Measurements from ENCODE around the gene SNX1. TPM values are rescaled to one million over a fixed set of nuclear protein-coding genes. Genes with fewer than 3 reads are reported as not detected.
A peak's percentile ranks its signal among the peaks of the same experiment; 100 is the strongest.
"Not testable (repeated sequence)": the region's sequence is repeated elsewhere in the genome, so short reads cannot be mapped to it uniquely, and the experiment has no call there.

Gene SNX1
- total and polyA plus RNA-seq, 4 experiments from 2014 or later: 58.3 to 155 (median 110) TPM

GRCh38 chr15:64051407-64052259, 44.1 kb upstream of the SNX1 start:
- Histone ChIP-seq H3K27me3 (ENCODE audit: insufficient read depth, low read length) (no peaks in the 10 kb centered on the region), H3K9me3 (ENCODE audit: control insufficient read depth in 1 of 2, low read length in 2 of 2) (no peaks in the 10 kb centered on the region), H3K36me3 (ENCODE audit: insufficient read depth, low read length) (no peaks in the 10 kb centered on the region), H3K27ac (ENCODE audit: low read depth, low read length) (no peak overlapping the region), H3K4me3 (ENCODE audit: low read length in 2 of 2) (no peak overlapping the region), H3K4me1 (ENCODE audit: insufficient read depth, low read length) (peaks cover 4% of the 10 kb centered on the region)
- Mint-ChIP-seq H3K27me3 (peaks cover 4 to 8% of the 10 kb centered on the region in 2 donors), H3K9me3 (no peaks in the 10 kb centered on the region), H3K27ac (peak overlapping the region in 1 of 7 donors; percentile 11), H3K4me1 (peaks cover 3 to 4% (median 3%) of the 10 kb centered on the region in 4 donors), H3K36me3 (no peaks in the 10 kb centered on the region), H3K4me3 (no peak overlapping the region)
- CTCF ChIA-PET (ENCODE audit: partially characterized antibody): interaction anchor here (0.9 to 3.8 kb wide), 2 partner anchors 106 to 299 kb away, joined by 3 to 12 read pairs; no protein-coding TSS in a partner anchor
- DNase-seq: no peak
- POLR2A ChIA-PET (ENCODE audit: partially characterized antibody): no interaction called here
- intact Hi-C loops (cut with micrococcal nuclease): no loop called here

GRCh38 chr15:64052925-64053491, 42.8 kb upstream of the SNX1 start:
- no peak for DNase-seq
- ChIA-PET POLR2A (ENCODE audit: partially characterized antibody) (no interaction called here), CTCF (ENCODE audit: partially characterized antibody) (interaction anchor here (3.8 kb wide), 1 partner anchor 300 kb away, joined by 12 read pairs; no protein-coding TSS in a partner anchor)
- Histone ChIP-seq H3K9me3 (ENCODE audit: control insufficient read depth in 1 of 2, low read length in 2 of 2) (no peaks in the 10 kb centered on the region), H3K4me3 (ENCODE audit: low read length in 2 of 2) (no peak overlapping the region), H3K36me3 (ENCODE audit: insufficient read depth, low read length) (no peaks in the 10 kb centered on the region), H3K4me1 (ENCODE audit: insufficient read depth, low read length) (no peaks in the 10 kb centered on the region), H3K27me3 (ENCODE audit: insufficient read depth, low read length) (no peaks in the 10 kb centered on the region), H3K27ac (ENCODE audit: low read depth, low read length) (no peak overlapping the region)
- no peaks in the 10 kb centered on the region for H3K9me3 Mint-ChIP-seq
- no peak overlapping the region for H3K4me3 Mint-ChIP-seq
- H3K27ac Mint-ChIP-seq: no peak overlapping the region
- H3K4me1 Mint-ChIP-seq: no peaks in the 10 kb centered on the region
- intact Hi-C loops (cut with micrococcal nuclease): no loop called here
- H3K36me3 Mint-ChIP-seq: no peaks in the 10 kb centered on the region
- peaks cover 3 to 4% of the 10 kb centered on the region in 2 donors for H3K27me3 Mint-ChIP-seq

GRCh38 chr15:64053674-64054073, 42.1 kb upstream of the SNX1 start:
- H3K27ac Mint-ChIP-seq; H3K4me1 Mint-ChIP-seq; H3K9me3 ChIP-seq (ENCODE audit: control insufficient read depth in 1 of 2, low read length in 2 of 2); POLR2A ChIA-PET (ENCODE audit: partially characterized antibody); H3K36me3 ChIP-seq (ENCODE audit: insufficient read depth, low read length); H3K27me3 ChIP-seq (ENCODE audit: insufficient read depth, low read length); intact Hi-C loops (cut with micrococcal nuclease); H3K4me3 Mint-ChIP-seq; H3K4me1 ChIP-seq (ENCODE audit: insufficient read depth, low read length); H3K27me3 Mint-ChIP-seq; DNase-seq; H3K4me3 ChIP-seq (ENCODE audit: low read length in 2 of 2); H3K27ac ChIP-seq (ENCODE audit: low read depth, low read length); H3K36me3 Mint-ChIP-seq; H3K9me3 Mint-ChIP-seq: not testable (repeated sequence)
- CTCF ChIA-PET (ENCODE audit: partially characterized antibody): interaction anchor here (3.8 kb wide), 1 partner anchor 301 kb away, joined by 12 read pairs; no protein-coding TSS in a partner anchor

- no peaks in the 10 kb centered on the region for H3K27me3 Mint-ChIP-seq
- ChIA-PET POLR2A (ENCODE audit: partially characterized antibody) (no interaction called here), CTCF (ENCODE audit: partially characterized antibody) (interaction anchor here (1.0 kb wide), 1 partner anchor 12 kb away, joined by 3 read pairs; the partner anchor contains the start of gene DAPK2)
- no peaks in the 10 kb centered on the region for H3K4me1 Mint-ChIP-seq
- H3K4me3 Mint-ChIP-seq: no peak overlapping the region
- no peaks in the 10 kb centered on the region for H3K9me3 ChIP-seq (ENCODE audit: control insufficient read depth in 1 of 2, low read length in 2 of 2)
- H3K36me3 ChIP-seq (ENCODE audit: insufficient read depth, low read length): no peaks in the 10 kb centered on the region
- no peaks in the 10 kb centered on the region for H3K36me3 Mint-ChIP-seq
- H3K9me3 Mint-ChIP-seq: no peaks in the 10 kb centered on the region
- H3K4me3 ChIP-seq (ENCODE audit: low read length in 2 of 2): no peak overlapping the region
- H3K27me3 ChIP-seq (ENCODE audit: insufficient read depth, low read length): no peaks in the 10 kb centered on the region
- intact Hi-C loops (cut with micrococcal nuclease): no loop called here
- no peak overlapping the region for H3K27ac ChIP-seq (ENCODE audit: low read depth, low read length)
- H3K27ac Mint-ChIP-seq: no peak overlapping the region
- no peaks in the 10 kb centered on the region for H3K4me1 ChIP-seq (ENCODE audit: insufficient read depth, low read length)
- DNase-seq: no peak
These were observed 37.5 kb upstream of the SNX1 start for GRCh38 chr15:64058279-64058678.

- H3K27ac ChIP-seq (ENCODE audit: low read depth, low read length); H3K36me3 ChIP-seq (ENCODE audit: insufficient read depth, low read length); H3K36me3 Mint-ChIP-seq; H3K4me1 Mint-ChIP-seq; H3K4me3 Mint-ChIP-seq; DNase-seq; H3K27ac Mint-ChIP-seq; H3K27me3 ChIP-seq (ENCODE audit: insufficient read depth, low read length); H3K27me3 Mint-ChIP-seq; POLR2A ChIA-PET (ENCODE audit: partially characterized antibody); H3K9me3 Mint-ChIP-seq; H3K4me1 ChIP-seq (ENCODE audit: insufficient read depth, low read length); H3K4me3 ChIP-seq (ENCODE audit: low read length in 2 of 2); CTCF ChIA-PET (ENCODE audit: partially characterized antibody); intact Hi-C loops (cut with micrococcal nuclease); H3K9me3 ChIP-seq (ENCODE audit: control insufficient read depth in 1 of 2, low read length in 2 of 2): not testable (repeated sequence)
These were observed 36.7 kb upstream of the SNX1 start for GRCh38 chr15:64059104-64059503.

- Histone ChIP-seq H3K4me1 (ENCODE audit: insufficient read depth, low read length) (no peaks in the 10 kb centered on the region), H3K27ac (ENCODE audit: low read depth, low read length) (no peak overlapping the region), H3K4me3 (ENCODE audit: low read length in 2 of 2) (no peak overlapping the region), H3K9me3 (ENCODE audit: control insufficient read depth in 1 of 2, low read length in 2 of 2) (no peaks in the 10 kb centered on the region), H3K36me3 (ENCODE audit: insufficient read depth, low read length) (no peaks in the 10 kb centered on the region), H3K27me3 (ENCODE audit: insufficient read depth, low read length) (no peaks in the 10 kb centered on the region)
- Mint-ChIP-seq H3K27ac (no peak overlapping the region), H3K4me1 (no peaks in the 10 kb centered on the region), H3K4me3 (no peak overlapping the region), H3K27me3 (no peaks in the 10 kb centered on the region), H3K9me3 (no peaks in the 10 kb centered on the region), H3K36me3 (no peaks in the 10 kb centered on the region)
- ChIA-PET CTCF (ENCODE audit: partially characterized antibody) (no interaction called here), POLR2A (ENCODE audit: partially characterized antibody) (no interaction called here)
- intact Hi-C loops (cut with micrococcal nuclease): no loop called here
- DNase-seq: no peak
These were observed 35.1 kb upstream of the SNX1 start for GRCh38 chr15:64060716-64061115.

- H3K9me3 Mint-ChIP-seq: no peaks in the 10 kb centered on the region
- Histone ChIP-seq H3K27ac (ENCODE audit: low read depth, low read length) (no peak overlapping the region), H3K4me1 (ENCODE audit: insufficient read depth, low read length) (peaks cover 9% of the 10 kb centered on the region), H3K9me3 (ENCODE audit: control insufficient read depth in 1 of 2, low read length in 2 of 2) (no peaks in the 10 kb centered on the region), H3K4me3 (ENCODE audit: low read length in 2 of 2) (no peak overlapping the region), H3K36me3 (ENCODE audit: insufficient read depth, low read length) (peaks cover 3% of the 10 kb centered on the region), H3K27me3 (ENCODE audit: insufficient read depth, low read length) (no peaks in the 10 kb centered on the region)
- CTCF ChIA-PET (ENCODE audit: partially characterized antibody): interaction anchor here (0.8 to 10.5 kb wide), 15 partner anchors 11 to 1018 kb away, joined by 3 to 138 read pairs (median 5); partner anchors contain the start of gene DAPK2
- H3K4me1 Mint-ChIP-seq: peaks cover 4 to 8% (median 5%) of the 10 kb centered on the region in 4 donors
- H3K27ac Mint-ChIP-seq: no peak overlapping the region
- H3K4me3 Mint-ChIP-seq: no peak overlapping the region
- intact Hi-C loops (cut with micrococcal nuclease): loop anchor here (5.0 kb wide), 3 partner anchors 174 to 974 kb away; partner anchors contain the start of gene HERC1
- POLR2A ChIA-PET (ENCODE audit: partially characterized antibody): interaction anchor here (1.0 to 2.3 kb wide), 2 partner anchors 56 to 463 kb away, joined by 3 to 7 read pairs; no protein-coding TSS in a partner anchor
- H3K27me3 Mint-ChIP-seq: no peaks in the 10 kb centered on the region
- DNase-seq: no peak
- peaks cover 0 to 3% of the 10 kb centered on the region in 2 donors for H3K36me3 Mint-ChIP-seq
These were observed 29.3 kb upstream of the SNX1 start for GRCh38 chr15:64066451-64066850.
